Right renal pelvis (tissue), 4 donors: ENCODE results near the gene TAP1. TPM values are rescaled to one million over a fixed set of nuclear protein-coding genes. Genes with fewer than 3 reads are reported as not detected.

ENCODE experiments used
- DNase-seq, 4 donors: peaks; one replicate each; pipeline ENCODE4 v3.0.0-alpha.2; 2013; ENCODE audit warnings: low read depth in 4 of 4, low spot score in 3 of 4, missing footprints in 1 of 4
- polyA plus RNA-seq, 4 donors: library from polyadenylated mRNA; unstranded; fragments of 120-200 nt; gene quantifications; one replicate each; pipeline ENCODE4 v1.2.1, GENCODE V29; 2013; ENCODE audit not compliant: insufficient read length in 4 of 4

The TAP1 gene
- polyA plus RNA-seq, 4 donors = 10.0 to 12.7 (median 10.8) TPM

DNA sequence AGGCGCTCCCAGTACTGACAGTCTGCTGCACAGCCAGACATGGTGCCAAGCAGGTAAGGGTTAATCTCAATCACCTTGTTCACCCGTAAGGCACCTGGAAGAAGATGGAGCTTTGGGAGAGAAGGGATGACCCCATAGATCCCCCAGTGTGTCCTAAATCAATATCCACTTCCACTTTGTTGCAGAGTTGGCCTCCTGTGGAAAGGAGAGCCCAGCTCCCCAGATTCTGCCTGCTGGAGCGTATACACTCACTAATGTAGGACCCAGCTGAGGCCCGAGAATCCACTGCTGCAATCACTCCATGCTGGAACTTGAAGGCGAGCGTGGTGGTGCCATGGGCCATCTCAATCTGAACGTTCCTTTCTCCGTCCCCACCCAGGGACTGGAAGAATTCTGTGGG lies 10.8 kb downstream of the TAP1 start:
- DNase-seq = no peak

DNA sequence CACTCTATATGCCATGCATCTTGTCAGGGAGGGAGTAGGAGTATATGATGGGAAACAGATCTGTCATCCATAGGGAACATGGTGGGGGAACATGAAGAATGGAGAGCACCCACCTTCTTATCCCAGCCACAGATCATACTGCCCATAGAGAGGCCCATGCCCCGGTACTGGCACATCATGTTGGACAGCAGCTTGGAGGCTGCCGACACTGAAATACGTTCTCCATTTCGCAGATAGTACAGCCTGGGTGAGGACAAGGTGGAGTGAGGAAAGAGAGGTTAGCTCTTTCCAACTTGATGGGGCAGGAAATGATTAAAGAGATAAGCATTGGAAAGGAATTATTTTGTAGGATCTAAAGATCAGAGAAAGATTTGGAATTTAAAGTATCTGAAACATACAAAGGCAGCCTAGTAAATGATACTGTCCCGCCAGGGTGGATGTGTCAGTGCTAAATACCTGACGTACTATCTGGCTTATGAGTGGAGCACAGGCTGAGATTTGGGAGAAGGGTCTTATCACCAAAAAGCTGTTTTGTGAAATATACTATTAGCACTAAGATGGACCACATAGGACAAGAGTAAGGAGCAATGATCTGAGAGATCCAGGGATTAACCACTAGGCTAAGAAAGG lies 11.4 kb downstream of the TAP1 start:
- no peak for DNase-seq

DNA sequence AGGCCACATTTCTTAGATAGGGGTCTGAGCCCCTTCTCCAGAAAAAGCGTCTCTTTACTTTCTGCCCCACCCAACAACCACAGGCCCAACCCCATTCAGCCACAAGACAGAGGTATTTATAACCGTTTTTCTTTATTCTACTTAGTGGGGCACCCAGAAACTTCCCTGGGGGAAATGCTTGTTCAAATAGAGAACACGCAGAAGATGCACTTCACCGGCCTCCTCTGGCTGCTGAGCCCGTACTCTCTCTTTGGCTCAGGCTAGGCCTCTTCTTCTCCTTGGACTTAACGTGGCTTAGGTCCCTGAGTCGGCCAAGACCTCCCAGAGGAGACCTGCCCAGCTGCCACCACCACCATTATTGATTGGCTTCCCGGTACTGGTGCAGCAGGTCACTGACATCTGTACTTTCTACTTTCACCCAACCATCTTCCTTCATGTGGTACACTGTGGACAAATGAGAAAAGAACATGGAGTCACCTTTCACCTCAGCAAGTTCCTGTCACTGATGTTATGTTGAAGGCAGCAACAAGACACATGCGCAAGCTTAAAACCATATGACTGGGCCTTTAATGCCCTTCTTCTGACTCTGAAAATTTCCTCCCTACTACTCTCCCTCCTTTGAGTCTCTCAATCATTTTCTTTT lies 12.8 kb downstream of the TAP1 start:
- no peak for DNase-seq

DNA sequence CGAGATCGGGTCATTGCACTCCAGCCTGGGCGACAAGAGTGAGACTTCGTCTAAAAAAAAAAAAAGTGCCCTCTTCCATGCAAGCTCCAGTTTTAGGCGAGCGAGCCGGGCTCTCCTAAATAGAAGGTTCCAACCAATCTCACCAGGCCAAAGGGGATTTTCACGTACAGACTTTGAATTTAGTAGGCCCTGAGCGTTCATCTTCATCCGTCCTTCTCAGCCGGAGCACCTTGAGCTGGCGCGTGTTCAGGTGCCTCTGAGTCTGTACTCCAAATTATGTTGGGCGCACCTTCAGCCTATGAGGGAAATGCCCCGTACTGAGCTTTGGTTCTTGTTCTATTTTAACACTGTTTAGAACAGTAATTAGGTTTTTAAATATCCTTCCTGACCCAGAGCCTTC lies 14.1 kb downstream of the TAP1 start:
- DNase-seq = no peak

DNA sequence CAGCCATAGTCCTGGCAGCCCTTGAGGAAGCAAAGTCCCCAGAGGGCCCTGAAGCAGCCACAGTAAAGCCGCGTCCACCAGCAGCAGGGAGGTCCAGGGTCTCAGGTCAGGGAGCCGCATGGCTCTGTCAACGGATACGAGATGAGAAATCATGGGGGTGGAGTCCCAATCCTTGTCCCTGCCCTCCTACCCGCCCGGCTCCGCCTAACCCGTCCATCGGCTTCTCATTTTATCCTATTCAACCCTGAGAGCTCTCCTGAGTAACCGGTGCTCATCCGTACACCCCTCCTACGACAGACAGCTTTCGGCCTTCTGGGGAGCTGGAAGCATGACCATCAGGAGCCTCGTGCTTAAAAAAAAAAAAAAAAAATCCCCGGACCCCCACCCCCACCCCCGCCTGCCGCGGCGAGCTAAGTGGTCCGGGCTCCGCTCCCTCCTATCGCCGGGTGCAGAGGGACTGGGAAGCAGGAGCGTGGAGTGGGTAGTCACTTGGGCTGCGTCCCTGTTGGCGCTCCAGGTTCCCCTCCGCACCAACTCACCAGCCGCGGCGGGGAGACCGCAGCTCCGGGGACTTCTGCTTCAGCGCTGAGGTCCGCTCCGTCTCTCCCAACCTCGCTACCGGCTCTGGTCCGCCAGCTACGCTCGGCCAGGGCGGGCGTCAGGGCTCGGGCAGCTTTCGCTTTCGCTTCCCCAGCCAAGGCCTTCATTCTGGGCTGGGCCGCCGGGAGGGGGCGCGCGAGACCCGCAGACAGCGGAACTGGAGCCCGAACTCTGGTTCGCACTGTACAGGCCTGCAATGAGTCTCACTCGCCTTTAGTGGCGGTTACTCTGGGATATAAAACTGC lies 15.2 kb downstream of the TAP1 start, which contains the start of gene TAP2:
Gene TAP2 (minus strand): TSS at position 626 of the 845 bp plus-strand sequence. CDS start 506 bp downstream, at position 120.
- peak; percentile 83 to 97 (median 88) for DNase-seq

DNA sequence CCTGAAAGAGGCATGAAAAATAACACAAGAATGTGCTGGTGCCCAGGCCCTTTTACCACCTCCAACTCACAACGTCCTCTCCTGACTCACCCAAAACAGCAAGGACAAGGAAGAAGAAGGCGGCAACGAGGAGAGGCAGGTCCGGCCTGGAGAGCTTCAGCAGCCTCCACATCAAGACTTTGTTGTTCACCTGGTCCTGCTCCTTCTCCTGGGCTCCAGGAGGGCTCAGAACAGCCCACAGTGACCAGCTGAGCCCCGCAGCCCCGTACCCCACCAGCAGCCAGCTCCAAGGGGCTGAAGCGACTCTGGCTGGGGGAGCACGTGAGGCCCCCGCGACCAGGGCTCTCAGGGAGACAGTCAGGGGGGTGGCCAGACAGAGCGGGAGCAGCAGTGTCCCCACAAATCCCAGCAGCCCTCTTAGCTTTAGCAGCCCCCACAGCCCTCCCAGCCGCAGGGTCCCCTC lies 15.8 kb downstream of the TAP1 start:
- DNase-seq = no peak

DNA sequence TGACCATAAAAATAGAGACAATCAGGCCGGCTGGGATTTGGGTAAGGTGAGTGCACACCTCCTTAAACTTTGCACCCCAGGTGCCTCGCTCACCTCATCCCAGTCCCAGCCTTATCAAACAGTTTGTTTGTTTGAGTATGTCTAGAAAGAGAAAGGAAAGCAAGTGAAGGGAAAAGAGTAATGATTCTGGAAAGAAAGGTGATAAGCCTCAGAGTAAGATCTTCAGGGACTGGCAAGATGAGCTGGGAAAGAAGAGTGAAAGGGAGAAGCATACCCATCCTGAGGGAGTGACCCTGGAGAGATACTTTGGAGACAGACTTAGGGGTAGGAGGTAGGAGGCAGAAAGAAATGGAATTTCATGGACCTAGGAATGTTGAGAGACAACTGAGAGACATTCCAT lies 16.6 kb downstream of the TAP1 start:
- DNase-seq = no peak

DNA sequence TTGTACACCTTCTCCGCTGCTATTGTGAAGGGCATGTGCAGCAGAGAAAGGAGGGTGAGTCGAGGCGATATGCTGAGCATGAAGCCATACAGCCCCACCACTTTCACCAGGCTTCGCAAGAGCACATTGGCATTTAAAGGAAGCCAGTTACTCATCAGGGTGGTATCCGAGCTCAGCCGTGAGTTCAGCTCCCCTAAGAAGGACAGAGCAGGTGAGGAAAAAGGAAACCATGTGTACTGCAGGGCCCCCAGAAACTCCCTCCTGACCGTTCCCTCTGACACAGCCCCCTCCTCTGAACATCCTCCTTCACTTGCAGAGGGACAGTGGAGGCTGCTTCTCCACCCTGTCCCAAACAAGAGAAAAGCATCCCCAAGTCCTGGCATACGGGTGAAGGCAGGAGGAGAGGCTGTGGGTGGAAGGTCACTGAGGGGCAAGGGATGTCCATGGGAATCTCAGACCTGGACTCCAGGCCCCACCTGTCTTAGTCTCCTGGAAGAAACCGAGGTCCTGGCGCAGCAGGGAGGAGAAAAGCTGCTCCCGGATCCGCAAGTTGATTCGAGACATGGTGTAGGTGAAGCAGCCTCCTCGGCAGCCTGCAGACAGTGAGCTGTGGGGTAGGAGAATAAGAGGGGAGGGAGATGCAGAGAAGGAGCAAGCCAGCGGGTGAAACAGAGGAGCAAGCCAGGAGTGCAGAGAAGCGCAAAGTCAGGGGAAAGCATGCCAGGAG lies 18.2 kb downstream of the TAP1 start:
- no peak for DNase-seq

DNA sequence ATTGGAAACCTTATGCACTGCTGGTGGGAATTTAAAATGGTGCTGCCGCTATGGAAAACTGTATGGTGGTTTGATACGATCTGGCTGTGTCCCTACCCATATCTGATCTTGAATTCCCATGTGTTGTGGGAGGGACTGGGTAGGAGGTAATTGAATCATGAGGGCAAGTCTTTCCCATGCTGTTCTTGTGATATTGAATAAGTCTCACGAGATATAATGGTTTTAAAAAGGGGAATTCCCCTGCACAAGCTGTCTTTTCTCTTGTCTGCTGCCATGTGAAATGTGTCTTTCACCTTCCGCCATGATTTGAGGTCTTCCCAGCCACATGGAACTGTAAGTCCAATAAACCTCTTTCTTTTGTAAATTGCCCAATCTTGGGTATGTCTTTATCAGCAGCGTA lies 19.8 kb downstream of the TAP1 start:
- DNase-seq = no peak

DNA sequence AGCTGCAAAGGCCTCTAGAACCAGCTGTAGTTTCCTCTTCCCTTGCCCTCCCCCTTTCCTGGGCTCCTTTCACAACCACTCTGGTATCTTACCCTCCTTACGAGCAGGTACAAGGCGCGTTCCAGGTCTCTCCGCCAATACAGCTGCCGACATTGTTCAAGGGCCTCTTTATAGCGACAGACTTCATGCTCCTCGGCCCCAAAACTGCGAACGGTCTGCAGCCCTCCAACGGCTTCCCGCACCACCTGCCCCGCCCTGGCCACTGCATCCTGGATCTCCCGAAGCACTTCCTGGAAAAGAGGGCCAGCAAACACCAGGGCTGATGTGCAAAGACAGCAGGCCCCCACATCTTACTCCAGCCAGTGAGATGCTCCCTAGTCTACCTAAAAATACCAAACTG lies 21.0 kb downstream of the TAP1 start:
- DNase-seq = no peak

DNA sequence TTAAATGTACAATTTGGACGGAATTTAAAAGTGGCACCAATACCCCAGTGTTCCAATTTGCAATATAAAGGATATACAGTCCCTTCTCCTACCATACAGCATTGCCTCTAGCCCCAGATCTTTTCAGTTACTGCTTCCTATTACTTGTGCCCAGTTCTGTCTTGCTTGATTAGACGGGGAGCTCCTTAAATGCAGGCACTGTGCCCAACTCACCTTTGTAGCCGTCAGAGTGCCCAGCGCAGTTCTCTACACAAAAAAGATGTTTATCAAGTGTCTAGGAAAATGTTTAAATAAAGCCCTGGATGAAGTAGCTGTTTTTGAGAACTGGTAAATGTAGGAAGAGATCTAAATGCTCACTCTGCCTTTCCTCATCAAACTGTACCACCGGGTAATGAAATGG lies 22.6 kb downstream of the TAP1 start:
- DNase-seq = no peak

DNA sequence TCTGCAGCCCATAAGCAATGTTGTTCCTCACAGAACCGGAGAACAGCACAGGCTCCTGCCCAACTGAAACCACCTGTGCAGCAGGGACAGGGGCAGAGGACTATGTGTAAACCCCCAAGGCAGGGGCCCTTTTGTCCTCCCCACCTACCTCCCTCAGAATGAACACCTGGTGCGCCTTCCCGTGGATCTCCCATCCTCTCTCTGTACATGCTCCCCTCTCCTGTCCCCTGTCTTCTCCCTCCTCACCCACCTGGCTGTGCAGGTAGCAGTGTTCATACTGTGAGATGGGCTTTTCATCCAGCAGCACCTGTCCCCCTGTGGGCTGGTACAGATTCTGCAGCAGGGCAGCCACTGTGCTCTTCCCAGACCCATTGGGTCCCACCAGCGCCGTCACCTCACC lies 23.5 kb downstream of the TAP1 start:
- DNase-seq = no peak

DNA sequence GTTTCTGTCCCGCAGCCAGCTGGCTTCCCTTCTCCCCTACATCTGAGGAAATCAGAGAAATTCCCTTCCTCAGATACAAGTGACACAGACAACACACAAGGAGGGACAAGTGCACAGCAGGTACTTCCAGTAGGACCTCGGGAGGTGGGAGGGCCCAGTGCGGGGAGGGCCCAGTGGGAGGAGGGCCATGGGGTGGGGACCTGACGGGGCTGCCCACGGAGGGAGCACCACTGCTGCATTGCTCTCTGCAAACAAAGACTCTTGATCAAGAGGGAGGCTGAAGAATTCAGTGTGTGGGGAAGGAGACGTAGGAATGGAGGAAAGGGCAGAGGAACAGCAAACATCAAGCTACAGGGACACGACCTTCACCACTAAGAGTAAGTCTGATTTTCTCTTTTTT lies 24.0 kb downstream of the TAP1 start:
- DNase-seq = no peak

DNA sequence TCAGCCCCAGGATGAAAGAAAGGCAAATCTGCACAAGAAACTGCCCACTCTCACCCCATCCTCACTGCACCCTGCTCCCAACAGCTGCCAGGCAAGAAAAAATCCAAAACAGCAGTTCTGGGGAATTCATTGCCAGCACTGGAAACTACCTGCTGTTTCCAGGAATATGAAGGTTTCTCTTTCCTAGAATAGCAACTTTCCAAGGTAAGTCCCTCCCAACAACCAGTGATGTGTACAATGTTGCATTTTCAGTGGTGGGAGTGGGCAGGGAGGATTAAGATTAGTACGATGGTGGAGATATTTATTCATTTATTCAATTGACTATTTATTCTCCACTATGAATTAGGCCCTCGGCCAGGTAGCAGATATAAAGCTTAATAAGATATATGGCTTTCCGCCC lies 26.5 kb downstream of the TAP1 start:
- no peak for DNase-seq

DNA sequence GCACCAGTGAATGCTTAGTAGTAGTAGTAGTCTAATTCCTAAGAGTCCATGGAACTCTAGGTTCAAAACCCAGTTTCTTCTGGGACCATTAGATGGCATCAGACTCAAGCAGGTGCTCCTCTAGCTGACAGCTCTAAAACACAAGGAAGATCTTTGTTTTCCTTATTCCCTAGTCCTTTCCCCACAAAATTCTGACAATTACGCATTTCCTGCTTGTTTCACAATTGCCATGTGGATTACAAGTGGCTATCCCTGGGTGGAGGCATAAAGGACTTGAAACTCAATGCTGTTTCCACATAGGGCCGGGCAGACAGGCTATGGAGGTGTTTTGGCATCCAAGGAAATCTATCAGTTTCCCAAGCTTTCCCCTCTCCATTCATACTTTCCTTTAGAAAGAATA lies 27.5 kb downstream of the TAP1 start:
- peak in 1 of 4 donors; percentile 10 for DNase-seq

DNA sequence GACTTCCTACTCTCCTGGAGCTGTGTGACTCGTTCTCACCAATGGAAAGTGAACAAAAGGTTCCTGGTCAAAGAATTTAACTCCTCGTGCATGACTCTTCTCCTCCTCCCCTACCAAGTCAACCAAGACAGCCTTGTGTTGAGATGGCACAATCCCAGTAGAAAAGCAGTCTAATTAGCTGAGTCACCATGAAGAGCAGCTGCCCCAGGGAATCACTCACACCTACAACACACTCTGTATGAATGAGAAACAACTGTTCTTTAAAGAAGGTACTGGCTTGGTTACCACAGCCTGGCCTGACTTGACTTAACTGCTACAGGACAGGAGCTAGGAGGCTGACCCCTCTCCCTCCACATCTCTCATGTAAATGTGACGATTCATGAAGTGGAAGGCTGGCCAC lies 33.8 kb downstream of the TAP1 start:
- no peak for DNase-seq

DNA sequence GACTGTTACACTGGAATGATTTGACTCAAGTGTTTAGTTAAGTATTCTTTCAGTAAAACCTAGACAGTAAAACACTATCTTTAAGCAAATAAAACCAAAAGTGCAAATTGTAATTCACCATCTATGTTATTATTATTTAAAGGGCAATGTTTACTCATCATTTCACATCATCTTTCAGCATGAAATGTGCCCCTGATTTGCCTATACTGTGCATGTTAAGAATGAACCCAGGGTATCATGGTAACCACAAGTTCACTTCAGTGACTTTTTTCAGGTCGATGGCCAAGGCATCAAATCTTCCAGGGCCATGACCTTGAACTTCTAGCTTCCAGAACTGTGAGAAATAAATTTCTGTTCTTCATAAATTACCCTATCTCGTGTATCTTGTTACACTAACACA lies 34.6 kb downstream of the TAP1 start:
- no peak for DNase-seq

DNA sequence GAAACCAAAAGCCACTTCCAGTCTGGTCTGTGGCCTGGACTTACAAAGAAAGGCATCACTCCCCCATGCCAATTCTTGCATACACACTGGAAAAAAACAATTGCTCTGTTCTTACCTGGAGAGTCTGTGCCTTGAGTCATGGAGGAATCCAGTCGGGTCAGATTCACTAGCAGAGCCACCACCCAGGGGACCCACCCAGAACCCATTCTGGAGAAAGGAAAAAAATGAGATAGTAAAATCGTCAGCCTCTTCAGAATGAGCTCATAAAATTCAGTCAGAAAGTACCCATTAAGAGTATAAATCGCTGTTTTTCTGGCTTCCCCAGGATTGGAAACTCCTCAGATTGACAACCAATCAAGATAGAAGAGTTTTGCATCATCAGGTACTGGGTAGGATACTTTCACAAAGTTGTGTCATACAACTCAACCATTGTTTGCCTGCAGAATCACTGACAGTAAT lies 36.7 kb downstream of the TAP1 start, which contains the start of gene HLA-DOB:
Gene HLA-DOB (minus strand): TSS at position 257 of the 459 bp plus-strand sequence. CDS start 51 bp downstream, at position 206.
- no peak for DNase-seq

DNA sequence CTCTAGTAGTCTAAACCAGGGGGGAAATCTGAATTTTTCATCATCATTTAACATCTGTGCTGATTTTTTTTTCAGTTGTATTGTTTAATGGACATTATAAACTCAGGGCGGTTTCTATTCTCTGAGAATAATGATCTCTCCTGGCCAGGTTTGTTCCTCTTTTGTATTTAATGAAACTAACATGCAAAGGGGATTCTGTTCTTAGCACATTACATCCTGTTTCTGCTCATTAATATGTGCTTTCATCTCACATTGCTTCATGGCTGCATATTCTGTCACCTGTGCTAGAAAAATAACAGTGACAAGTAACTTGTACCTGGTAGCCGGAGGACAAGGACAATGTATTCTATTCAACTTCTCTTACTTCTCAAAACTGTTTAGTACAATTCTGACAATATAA lies 37.5 kb downstream of the TAP1 start:
- no peak for DNase-seq

DNA sequence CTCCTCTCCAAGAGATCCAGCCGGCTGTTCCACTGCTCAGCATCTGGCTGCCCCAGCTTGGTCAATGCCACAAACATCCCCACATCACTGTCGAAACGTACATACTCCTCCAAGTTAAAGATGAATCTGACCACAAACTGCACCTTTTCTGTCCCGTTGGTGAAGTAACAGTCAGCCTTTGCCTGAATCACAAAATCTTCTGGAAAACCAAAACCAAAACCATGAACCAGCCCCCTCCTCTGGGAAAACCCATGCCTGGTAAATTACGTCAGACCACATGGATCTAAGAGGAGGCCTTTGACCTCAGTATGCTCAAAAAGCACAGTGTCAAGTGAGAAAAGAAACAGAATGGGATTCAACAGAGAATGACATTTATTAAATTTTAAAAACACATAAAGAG lies 38.4 kb downstream of the TAP1 start:
- no peak for DNase-seq

DNA sequence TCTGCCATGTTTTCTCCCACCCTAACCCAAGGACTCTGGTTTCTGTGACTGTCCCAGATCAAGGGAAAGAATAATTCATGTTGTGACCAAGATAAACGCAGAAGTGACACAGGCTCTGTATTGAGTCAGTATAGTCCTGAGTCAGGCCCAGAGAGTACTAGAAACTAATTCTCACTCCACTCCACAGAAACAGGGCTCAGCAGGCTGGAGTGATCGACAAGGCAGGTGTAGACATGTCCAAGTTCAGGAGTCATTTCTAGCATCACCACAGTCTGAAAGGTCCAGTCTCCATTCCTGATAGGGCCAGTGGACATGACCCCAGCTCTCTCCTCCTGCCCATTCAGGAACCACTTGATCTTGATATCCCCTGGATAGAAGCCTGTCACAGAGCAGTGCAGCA lies 39.4 kb downstream of the TAP1 start:
- DNase-seq = no peak
